ENCODE measurements around the gene RPF1.
"Not testable (repeated sequence)": the region's sequence is repeated elsewhere in the genome, so short reads cannot be mapped to it uniquely, and the experiment has no call there.

RPF1 gene

GRCh38 chr1:84493747-84494146 is 14.7 kb downstream of the RPF1 start:
- DNase-seq, result no peak

- DNase-seq, result no peak
These were observed 17.4 kb downstream of the RPF1 start for GRCh38 chr1:84496498-84496897.

GRCh38 chr1:84497631-84498275 is 18.7 kb downstream of the RPF1 start:
- DNase-seq, result no peak

- no peak for DNase-seq
These were observed 23.9 kb downstream of the RPF1 start for GRCh38 chr1:84502927-84503326.

DNA sequence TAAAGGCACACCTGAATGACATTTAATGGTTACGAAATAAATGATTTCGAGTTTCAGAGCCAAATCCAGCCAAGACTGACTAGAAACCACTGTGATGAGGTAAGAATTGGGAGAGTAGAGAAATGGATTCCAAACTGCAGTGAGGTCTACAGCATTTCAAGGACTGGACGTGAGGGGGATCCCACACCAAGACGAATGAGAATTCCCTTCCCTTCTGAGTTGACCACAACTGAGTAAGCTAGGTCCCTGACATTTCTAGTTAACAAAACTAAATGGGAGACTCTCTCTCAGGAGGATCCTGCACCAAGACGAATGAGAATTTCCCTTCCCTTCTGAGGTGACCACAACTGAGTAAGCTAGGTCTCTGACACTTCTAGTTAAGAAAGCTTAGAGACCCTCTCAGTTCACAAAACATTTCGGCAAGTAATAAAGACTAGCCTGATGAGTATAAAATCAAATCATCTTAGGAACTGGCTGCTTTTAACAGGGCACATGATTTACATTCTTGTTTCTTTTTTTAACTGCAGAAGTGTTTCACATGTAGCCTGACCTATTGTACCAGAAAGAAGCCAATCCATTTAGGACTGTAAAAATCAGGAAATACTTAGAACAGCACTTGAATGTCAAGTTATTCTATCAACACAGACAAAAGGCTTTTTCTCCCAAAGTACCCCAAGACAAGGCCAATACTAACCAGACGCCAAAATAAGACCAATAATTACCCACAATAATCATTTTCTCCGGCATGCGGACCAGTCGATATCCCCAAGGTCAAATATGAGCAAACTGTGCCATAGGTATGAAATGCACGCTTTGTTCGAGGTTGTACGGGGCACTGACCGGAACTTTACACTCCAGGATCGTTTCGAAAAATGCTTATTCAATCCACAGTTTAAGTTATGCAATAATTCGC is 25.8 kb downstream of the RPF1 start:
- peak; percentile 12 for DNase-seq

- DNase-seq, result no peak
These were observed 26.5 kb downstream of the RPF1 start for GRCh38 chr1:84505493-84506001.

DNA sequence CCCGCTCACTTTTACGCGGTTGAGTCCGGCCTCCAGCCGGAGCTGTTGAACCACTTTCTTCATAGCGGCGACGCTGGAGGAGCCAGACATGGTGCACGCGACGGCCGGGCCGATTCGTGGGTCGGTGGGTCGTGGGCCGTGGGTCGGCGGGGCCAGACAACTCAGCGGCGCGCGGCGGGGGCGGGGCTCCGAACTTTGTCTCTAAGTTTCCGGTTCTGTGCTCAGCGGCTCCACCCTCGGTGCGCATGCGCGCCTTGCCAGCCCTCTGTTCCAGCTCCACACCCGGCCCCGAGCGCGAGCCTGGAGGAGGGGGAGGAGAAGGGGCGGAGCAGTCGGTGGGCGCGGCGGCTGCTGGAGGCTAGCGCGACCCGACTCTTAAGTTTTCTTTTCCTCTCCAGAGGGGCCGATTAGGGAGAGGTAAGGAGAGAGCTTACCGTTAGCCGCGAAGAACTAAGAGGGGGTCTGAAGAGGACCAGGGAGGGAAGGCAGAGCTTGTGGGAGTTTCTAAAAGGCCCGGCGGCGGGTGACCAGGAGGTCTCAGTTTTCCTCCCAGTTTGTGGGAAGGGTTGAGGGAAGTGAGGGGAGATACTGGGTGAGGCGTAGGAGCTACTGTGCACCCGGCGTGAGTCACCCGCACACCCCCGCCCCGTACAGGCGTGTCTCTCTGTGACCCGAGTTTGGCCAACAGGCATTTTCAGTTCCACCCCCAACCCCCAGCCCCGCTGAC is 27.1 kb downstream of the RPF1 start, which contains the start of the genes GNG5 and SPATA1:
Gene GNG5, minus strand, starts transcription at position 580 of the 727 bp plus-strand sequence. Its CDS starts 490 bp downstream, at position 90.
Gene SPATA1, plus strand, starts transcription at position 385 of the 727 bp plus-strand sequence. CDS start 9,974 bp downstream, outside the sequence.
- peak; percentile 99 for DNase-seq

- DNase-seq, result no peak
These were observed 27.8 kb downstream of the RPF1 start for GRCh38 chr1:84506729-84507453.

GRCh38 chr1:84507887-84508286 is 28.8 kb downstream of the RPF1 start:
- not testable (repeated sequence) for DNase-seq

DNA sequence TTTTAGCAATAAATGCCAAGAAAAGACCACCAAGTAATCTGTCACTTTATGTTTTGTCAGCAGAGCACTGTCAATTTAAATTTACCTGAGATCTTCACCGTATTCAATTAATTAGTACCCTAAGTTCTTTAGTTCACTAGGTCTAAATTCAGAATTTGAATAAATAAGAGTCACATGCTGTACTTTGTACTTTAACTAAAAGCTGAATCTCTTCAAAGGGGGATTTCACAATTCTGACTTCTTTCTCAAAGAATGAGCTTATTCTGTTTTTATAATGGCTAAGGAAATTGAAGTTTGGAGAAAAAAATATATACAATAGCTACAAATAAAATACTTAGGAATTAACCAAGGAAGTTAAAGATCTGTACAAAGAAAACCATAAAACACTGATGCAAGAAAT is 29.4 kb downstream of the RPF1 start:
- DNase-seq, result no peak

- no peak for DNase-seq
These were observed 30.0 kb downstream of the RPF1 start for GRCh38 chr1:84509029-84509428.

DNA sequence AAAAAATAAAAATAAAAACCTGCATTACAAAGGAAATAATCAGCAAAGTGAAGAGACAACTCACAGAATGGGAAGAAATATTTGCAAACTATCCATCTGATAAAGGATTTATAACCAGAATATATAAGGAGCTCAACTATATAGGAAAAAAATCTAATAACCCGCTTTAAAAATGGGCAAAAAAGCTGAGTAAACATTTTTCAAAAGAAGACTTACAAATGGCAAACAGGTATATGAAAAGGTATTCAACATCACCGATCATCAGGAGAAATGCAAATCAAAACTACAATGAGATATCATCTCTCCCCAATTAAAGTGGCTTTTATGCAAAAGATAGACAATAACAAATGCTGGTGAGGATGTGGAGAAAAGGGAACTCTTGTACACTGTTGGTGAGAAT is 31.1 kb downstream of the RPF1 start:
- no peak for DNase-seq

GRCh38 chr1:84510668-84511067 is 31.6 kb downstream of the RPF1 start:
- DNase-seq, result no peak

DNA sequence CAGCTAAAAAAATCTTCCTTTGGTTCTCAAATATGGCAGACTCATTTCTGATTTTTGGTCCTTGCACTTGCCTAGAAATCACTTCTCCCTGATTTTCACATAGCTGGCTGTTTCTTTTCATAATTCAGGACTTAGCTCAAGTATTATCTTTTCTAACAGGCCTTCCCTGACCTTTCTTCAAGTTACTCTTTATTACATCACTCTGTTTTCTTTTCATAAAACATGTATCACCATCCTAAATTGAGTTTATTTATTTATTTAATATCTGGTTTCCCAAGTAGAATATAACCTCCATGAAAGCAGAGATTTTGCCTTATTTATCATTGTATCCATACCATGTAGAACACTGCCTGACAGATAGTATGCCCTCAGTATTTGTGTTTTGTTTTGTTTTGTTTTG is 45.5 kb downstream of the RPF1 start:
- no peak for DNase-seq

GRCh38 chr1:84525779-84526178 is 46.7 kb downstream of the RPF1 start:
- no peak for DNase-seq

DNA sequence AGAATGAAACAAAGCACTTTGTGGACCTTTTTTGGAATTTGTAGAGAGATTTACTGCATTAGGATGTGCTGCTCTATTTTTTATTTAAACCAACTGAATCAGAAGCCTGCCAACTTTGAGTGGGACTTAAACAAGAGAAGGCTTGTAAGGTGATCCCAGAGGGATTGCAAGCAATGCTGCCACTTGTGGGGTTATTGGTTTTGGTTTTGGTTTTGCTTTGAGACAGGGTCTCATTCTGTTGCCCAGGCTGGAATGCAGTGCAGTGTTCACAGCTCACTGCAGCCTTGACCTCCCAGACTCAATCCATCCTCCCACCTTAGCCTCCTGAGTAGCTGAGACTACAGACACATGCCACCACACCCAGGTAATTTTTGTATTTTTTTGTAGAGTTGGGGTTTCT is 59.5 kb downstream of the RPF1 start:
- no peak for DNase-seq

GRCh38 chr1:84539972-84540371 is 60.9 kb downstream of the RPF1 start:
- DNase-seq, result no peak

- no peak for DNase-seq
These were observed 61.7 kb downstream of the RPF1 start for GRCh38 chr1:84540759-84541158.

DNA sequence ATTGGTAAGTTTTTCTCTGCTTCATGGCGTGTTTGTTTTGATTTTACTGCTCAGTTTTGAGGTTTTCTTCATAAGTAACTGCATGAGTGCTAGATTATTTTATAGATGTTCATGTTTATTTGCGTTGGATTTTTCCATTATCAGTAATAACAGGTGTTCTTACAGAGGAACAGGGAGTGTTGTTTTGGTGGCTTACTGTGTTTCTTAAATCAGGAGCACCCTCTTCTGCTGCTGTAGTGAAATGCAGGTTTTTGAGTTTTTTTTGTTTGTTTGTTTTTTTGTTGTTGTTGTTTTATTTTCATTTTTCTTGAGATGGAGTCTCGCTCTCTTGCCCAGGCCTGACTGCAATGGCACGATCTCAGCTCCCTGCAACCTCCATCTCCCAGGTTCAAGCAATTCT is 62.6 kb downstream of the RPF1 start:
- DNase-seq, result no peak
